Measurements from ENCODE around the gene NME8.

DNA sequence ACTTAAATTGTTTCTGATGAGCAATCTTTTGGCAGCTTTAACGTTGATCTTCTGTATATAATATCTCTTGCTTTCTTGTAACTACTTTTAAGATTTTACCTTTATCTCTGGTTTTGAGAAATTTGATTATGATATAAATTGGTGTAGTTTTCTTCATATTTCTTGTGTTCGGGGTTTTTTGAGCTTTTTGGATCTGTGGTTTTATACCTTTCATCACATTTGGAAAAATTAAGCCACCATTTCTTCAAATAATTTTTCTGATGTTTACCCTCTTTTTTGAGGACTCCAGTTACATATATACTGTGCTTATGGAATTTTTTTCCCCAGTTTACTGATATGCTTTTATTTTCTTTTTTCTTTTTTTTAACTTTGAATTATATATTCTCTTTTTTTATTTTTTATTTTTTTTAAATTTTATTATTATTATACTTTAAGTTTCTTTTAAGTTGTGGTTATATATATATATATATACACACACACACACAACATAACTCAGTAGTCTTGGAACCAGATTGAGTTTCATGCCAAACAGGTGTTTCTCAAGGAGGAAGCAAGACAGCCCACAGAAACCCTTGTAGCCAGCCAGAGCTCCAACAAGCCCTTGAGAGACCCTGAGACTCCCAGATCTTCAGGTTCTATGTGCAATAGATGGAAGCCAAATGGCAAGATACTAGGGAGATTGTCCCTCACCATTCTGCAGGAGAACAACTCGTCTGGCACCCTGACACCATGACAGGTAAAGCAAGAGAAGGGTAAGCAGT is 27.5 kb upstream of the NME8 start:
- no peak for TF ChIP-seq CTCF (conservative IDR thresholded peaks at IDR 0.05; ENCODE audit: low read depth in 2 of 2)
- no peak for TF ChIP-seq EZH2phosphoT487 (IDR thresholded peaks at IDR 0.05; ENCODE audit: unreplicated experiment)

All from GM23338 (cell line).